ENCODE measurements around the gene ENGASE. TPM values are rescaled to one million over a fixed set of nuclear protein-coding genes. Genes with fewer than 3 reads are reported as not detected.

The ENGASE gene
- total RNA-seq, 4 donors from 2014 or later: 29.9 to 64.8 (median 57.1) TPM

DNA sequence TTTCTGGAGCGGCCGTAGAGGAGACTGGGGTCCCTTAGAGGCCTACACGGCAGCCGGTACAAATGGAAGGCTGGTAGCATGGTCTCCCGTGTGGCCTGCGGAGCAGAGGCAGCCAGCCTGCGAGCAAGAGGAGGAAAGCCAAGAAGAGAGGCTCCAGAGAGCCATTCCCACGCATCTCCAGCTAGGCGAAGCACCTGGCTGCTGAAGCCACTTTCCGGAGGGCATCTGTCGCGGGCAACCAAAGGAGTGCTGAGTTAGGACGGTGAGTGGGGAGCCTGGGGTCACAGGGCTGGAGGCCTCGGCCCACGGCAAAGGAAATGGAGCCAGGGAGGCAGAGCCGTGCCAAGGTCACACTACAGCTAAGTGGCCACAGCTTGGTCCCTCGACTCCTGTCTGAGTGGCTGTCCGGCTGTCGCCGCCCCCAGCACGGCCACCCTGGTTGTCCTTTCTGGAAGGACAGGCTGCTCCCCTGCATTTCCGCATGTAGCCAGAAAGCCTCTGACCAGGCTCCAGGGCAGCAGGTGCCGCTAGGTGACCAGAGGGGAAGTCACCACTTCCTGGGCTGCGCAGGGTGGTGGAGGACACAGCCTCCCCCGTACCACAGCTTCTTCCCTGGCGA is 33.7 kb downstream of the ENGASE start:
- Histone ChIP-seq H3K9me3 (no peaks in the 10 kb centered on the region), H3K36me3 (no peaks in the 10 kb centered on the region), H3K4me1 (no peaks in the 10 kb centered on the region), H3K27ac (no peak overlapping the region), H3K27me3 (peaks cover 0 to 32% of the 10 kb centered on the region in 2 donors), H3K4me3 (no peak overlapping the region)
- WGBS, 2 donors: 77 to 86% methylated on average over 14 to 24 of the region's 26 CpGs
- DNase-seq (ENCODE audit: low spot score in 2 of 2): no peak
- TF ChIP-seq, protein P1, sequence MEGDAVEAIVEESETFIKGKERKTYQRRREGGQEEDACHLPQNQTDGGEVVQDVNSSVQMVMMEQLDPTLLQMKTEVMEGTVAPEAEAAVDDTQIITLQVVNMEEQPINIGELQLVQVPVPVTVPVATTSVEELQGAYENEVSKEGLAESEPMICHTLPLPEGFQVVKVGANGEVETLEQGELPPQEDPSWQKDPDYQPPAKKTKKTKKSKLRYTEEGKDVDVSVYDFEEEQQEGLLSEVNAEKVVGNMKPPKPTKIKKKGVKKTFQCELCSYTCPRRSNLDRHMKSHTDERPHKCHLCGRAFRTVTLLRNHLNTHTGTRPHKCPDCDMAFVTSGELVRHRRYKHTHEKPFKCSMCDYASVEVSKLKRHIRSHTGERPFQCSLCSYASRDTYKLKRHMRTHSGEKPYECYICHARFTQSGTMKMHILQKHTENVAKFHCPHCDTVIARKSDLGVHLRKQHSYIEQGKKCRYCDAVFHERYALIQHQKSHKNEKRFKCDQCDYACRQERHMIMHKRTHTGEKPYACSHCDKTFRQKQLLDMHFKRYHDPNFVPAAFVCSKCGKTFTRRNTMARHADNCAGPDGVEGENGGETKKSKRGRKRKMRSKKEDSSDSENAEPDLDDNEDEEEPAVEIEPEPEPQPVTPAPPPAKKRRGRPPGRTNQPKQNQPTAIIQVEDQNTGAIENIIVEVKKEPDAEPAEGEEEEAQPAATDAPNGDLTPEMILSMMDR (IDR thresholded peaks at IDR 0.05): no peak
- TF ChIP-seq EP300 (IDR thresholded peaks at IDR 0.05) (no peak), POLR2A (IDR thresholded peaks at IDR 0.05) (no peak)

DNA sequence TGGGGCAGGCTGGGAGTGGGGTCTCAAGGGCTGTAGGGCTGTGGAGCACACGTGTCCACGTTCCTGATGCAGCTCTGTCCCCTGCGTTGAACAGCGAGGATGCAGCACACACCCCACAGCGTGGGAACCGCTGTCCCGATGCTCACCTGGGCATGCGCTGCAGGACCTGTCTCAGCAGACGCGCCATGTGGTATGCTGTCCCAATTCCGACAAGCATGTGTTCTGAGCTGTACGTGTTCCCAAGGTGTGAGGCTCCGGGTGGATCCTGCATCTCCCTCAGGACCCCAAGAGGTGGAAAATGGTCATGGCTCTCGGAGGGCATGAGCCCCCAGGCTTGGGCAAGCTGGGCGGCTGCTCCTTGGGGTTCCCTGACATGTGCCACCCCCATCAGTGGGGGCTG is 34.2 kb downstream of the ENGASE start:
- Histone ChIP-seq H3K36me3 (no peaks in the 10 kb centered on the region), H3K4me1 (no peaks in the 10 kb centered on the region), H3K27ac (no peak overlapping the region), H3K4me3 (no peak overlapping the region), H3K9me3 (no peaks in the 10 kb centered on the region), H3K27me3 (peaks cover 0 to 27% of the 10 kb centered on the region in 2 donors)
- TF ChIP-seq EP300 (IDR thresholded peaks at IDR 0.05) (no peak), POLR2A (IDR thresholded peaks at IDR 0.05) (no peak)
- TF ChIP-seq, protein P1 (IDR thresholded peaks at IDR 0.05): no peak
- WGBS, 2 donors: 87 to 93% methylated on average over 14 to 15 of the region's 15 CpGs
- DNase-seq (ENCODE audit: low spot score in 2 of 2): no peak

DNA sequence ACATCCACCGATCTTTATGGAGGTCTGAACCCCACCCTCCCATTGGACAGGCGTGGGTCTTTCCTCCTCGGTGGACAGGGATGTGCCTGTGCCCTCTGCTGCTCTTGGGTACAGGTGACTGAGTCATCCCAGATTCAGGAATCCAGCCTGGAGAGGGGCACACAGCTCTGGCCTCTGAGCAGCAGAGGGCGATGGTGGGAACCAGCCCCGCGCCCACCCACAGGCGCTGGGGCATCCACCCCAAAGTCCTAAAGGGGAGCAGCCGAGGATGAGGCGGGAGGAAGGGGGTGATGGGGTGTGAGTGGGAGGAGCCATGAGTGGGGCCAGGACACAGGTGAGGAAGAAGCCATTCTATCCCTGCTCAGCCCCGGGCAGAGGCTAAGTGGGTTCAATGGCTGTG is 35.0 kb downstream of the ENGASE start:
- peaks cover 0 to 6% (median 2%) of the 10 kb centered on the region in 4 donors for H3K4me1 ChIP-seq
- peaks cover 0 to 27% of the 10 kb centered on the region in 2 donors for H3K27me3 ChIP-seq
- H3K4me3 ChIP-seq: no peak overlapping the region
- H3K27ac ChIP-seq: no peak overlapping the region
- DNase-seq (ENCODE audit: low spot score in 2 of 2): no peak
- WGBS, 2 donors: 36 to 44% methylated on average over 10 of the region's 10 CpGs
- TF ChIP-seq POLR2A (IDR thresholded peaks at IDR 0.05) (no peak), EP300 (IDR thresholded peaks at IDR 0.05) (no peak)
- TF ChIP-seq, protein P1 (IDR thresholded peaks at IDR 0.05): no peak
- no peaks in the 10 kb centered on the region for H3K36me3 ChIP-seq
- no peaks in the 10 kb centered on the region for H3K9me3 ChIP-seq

DNA sequence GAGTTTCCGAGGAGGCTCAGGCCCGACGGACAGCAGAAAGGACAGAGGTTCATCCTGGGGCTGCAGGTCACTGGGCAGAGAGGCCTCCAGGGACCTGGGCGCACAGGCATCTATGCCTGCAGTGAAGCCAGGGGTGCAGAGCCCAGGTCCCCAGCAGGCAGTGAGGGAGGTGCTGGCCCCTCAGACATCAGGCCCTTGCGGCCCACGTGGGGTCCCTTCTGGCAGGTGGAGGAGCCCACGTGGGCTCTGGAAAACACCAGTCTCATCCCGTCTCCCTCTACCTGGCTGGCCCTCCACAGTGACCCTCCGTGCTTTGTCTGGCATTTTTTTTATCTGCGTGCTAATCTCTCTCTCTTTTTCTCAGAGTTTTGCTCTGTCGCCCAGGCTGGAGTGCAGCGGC is 36.5 kb downstream of the ENGASE start:
- no peak for DNase-seq (ENCODE audit: low spot score in 2 of 2)
- no peak overlapping the region for H3K4me3 ChIP-seq
- peaks cover 0 to 21% of the 10 kb centered on the region in 2 donors for H3K27me3 ChIP-seq
- H3K27ac ChIP-seq: no peak overlapping the region
- peaks cover 0 to 14% (median 5%) of the 10 kb centered on the region in 4 donors for H3K4me1 ChIP-seq
- 78 to 89% methylated on average over 12 of the region's 12 CpGs for WGBS, 2 donors
- no peaks in the 10 kb centered on the region for H3K36me3 ChIP-seq
- H3K9me3 ChIP-seq: no peaks in the 10 kb centered on the region
- TF ChIP-seq POLR2A (IDR thresholded peaks at IDR 0.05) (no peak), EP300 (IDR thresholded peaks at IDR 0.05) (no peak)
- TF ChIP-seq, protein P1 (IDR thresholded peaks at IDR 0.05): no peak

DNA sequence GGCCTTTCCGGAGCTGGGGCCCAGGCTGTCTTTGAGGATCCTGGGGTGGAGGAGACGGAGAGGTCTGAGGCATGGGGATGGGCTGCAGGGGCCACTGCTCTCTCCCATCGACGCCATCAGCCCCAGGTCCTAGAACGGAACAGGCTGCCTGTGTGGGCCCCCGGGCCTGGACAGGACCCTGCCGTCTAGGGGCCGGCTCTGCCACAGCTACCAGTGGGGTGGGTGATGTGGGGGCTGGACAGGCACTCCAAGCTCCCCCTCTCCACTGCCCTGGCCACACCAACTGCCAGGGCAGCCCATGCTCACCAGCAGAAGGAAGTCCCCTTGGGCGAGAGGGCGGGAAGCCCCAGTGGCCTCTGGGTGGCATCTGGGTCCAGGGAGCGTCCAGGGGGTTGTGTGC is 37.8 kb downstream of the ENGASE start:
- Histone ChIP-seq H3K27ac (no peak overlapping the region), H3K9me3 (no peaks in the 10 kb centered on the region), H3K4me3 (no peak overlapping the region), H3K27me3 (peaks cover 0 to 26% of the 10 kb centered on the region in 2 donors), H3K36me3 (no peaks in the 10 kb centered on the region), H3K4me1 (peaks cover 0 to 14% (median 5%) of the 10 kb centered on the region in 4 donors)
- DNase-seq (ENCODE audit: low spot score in 2 of 2): no peak
- 72 to 80% methylated on average over 10 of the region's 11 CpGs for WGBS, 2 donors
- TF ChIP-seq POLR2A (IDR thresholded peaks at IDR 0.05) (no peak), EP300 (IDR thresholded peaks at IDR 0.05) (no peak)
- TF ChIP-seq, protein P1 (IDR thresholded peaks at IDR 0.05): no peak

Measured in tibial nerve (tissue), 4 donors.